OCI-LY1 (cell line): ENCODE data around the gene CCND2.

Source experiments
- H2AFZ ChIP-seq: fragments of 200-600 bp; sonication (generic), shearing (Covaris generic); 2 replicates; pipeline ENCODE4 v1.6.0; 2014; ENCODE audit warnings: antibody characterized with exemption, mild to moderate bottlenecking, low read length
- H3F3A ChIP-seq: fragments of 200-600 bp; sonication (generic), shearing (Covaris generic); 2 replicates; pipeline ENCODE4 v1.6.0; 2014; ENCODE audit warnings: mild to moderate bottlenecking, antibody characterized with exemption, low read length, moderate library complexity; ENCODE audit not compliant: insufficient read depth
- H3K27ac ChIP-seq: fragments of 200-600 bp; sonication (generic); 2 replicates; pipeline ENCODE4 v1.5.1; 2014; ENCODE audit warnings: low read length, mixed run types, mild to moderate bottlenecking, low read depth; ENCODE audit not compliant: poor library complexity, severe bottlenecking
- H3K27me3 ChIP-seq: fragments of 200-600 bp; sonication (generic); 2 replicates; pipeline ENCODE4 v1.6.0; 2014; ENCODE audit warnings: antibody characterized with exemption, mild to moderate bottlenecking, low read length, moderate library complexity; ENCODE audit not compliant: insufficient read depth
- H3K36me3 ChIP-seq: fragments of 200-600 bp; sonication (generic); 2 replicates; pipeline ENCODE4 v1.6.1; 2014; ENCODE audit warnings: mild to moderate bottlenecking, antibody characterized with exemption, low read length, moderate library complexity, mixed read lengths; ENCODE audit not compliant: insufficient read depth
- H3K4me1 ChIP-seq: fragments of 200-600 bp; sonication (generic); 2 replicates; pipeline ENCODE4 v1.5.1; 2014; ENCODE audit warnings: mild to moderate bottlenecking, low read length, moderate library complexity; ENCODE audit not compliant: insufficient read depth, severe bottlenecking
- H3K4me2 ChIP-seq: fragments of 200-600 bp; sonication (generic), shearing (Covaris generic); 2 replicates; pipeline ENCODE4 v1.6.1; 2014; ENCODE audit warnings: low read length
- H3K4me3 ChIP-seq: fragments of 200-600 bp; sonication (generic); 2 replicates; pipeline ENCODE4 v1.5.1; 2014; ENCODE audit warnings: low read length, low read depth, mild to moderate bottlenecking, mixed read lengths; ENCODE audit not compliant: poor library complexity, severe bottlenecking
- H3K79me2 ChIP-seq: fragments of 200-600 bp; shearing (Covaris generic); 2 replicates; pipeline ENCODE4 v1.6.1; 2016; ENCODE audit warnings: mixed run types, low read length, mixed read lengths; ENCODE audit not compliant: insufficient read depth
- H3K9ac ChIP-seq: fragments of 200-600 bp; sonication (generic), shearing (Covaris generic); 2 replicates; pipeline ENCODE4 v1.6.1; 2014; ENCODE audit warnings: mild to moderate bottlenecking, low read length, mixed read lengths
- H3K9me2 ChIP-seq: fragments of 200-600 bp; sonication (generic), shearing (Covaris generic); 2 replicates; pipeline ENCODE4 v1.6.1; 2014; ENCODE audit warnings: low read depth, mild to moderate bottlenecking, low read length, mixed read lengths
- H3K9me3 ChIP-seq: fragments of 200-600 bp; shearing (Covaris generic); 2 replicates; pipeline ENCODE4 v1.6.1; 2014; ENCODE audit warnings: low read length, mixed read lengths
- H4K20me1 ChIP-seq: fragments of 200-600 bp; sonication (generic), shearing (Covaris generic); 2 replicates; pipeline ENCODE4 v1.6.0; 2016; ENCODE audit warnings: mild to moderate bottlenecking, low read length; ENCODE audit not compliant: insufficient read depth
- CTCF ChIP-seq: fragments of 200-600 bp; sonication (generic), shearing (Covaris generic); IDR thresholded peaks from 2 replicates; pipeline ENCODE4 v1.5.1; 2017; ENCODE audit warnings: mild to moderate bottlenecking, antibody characterized with exemption, low read length, moderate library complexity, mixed read lengths
- EZH2 ChIP-seq: fragments of 200-600 bp; sonication (generic), shearing (Covaris generic); IDR thresholded peaks from 2 replicates; pipeline ENCODE4 v1.8.0; 2017; ENCODE audit warnings: borderline replicate concordance, mixed run types, mild to moderate bottlenecking, antibody characterized with exemption, low read length, moderate library complexity, mixed read lengths

CCND2 gene

GRCh38 chr12:4286228-4286627 is 12.7 kb downstream of the CCND2 start:
- Histone ChIP-seq H3K9me2 (no peaks in the 10 kb centered on the region), H3K27ac (no peak overlapping the region), H3K27me3 (no peaks in the 10 kb centered on the region), H3K36me3 (no peaks in the 10 kb centered on the region), H3F3A (no peaks in the 10 kb centered on the region), H2AFZ (no peak overlapping the region), H3K79me2 (no peaks in the 10 kb centered on the region), H3K4me3 (no peak overlapping the region), H4K20me1 (no peaks in the 10 kb centered on the region), H3K4me1 (no peaks in the 10 kb centered on the region), H3K9me3 (no peaks in the 10 kb centered on the region), H3K9ac (no peak overlapping the region), H3K4me2 (no peak overlapping the region)
- no peak for TF ChIP-seq EZH2
- TF ChIP-seq CTCF = no peak

- H3K9me3 ChIP-seq = no peaks in the 10 kb centered on the region
- H3K36me3 ChIP-seq = no peaks in the 10 kb centered on the region
- H4K20me1 ChIP-seq = no peaks in the 10 kb centered on the region
- H2AFZ ChIP-seq = no peak overlapping the region
- no peaks in the 10 kb centered on the region for H3K4me1 ChIP-seq
- no peaks in the 10 kb centered on the region for H3K9me2 ChIP-seq
- no peak overlapping the region for H3K4me3 ChIP-seq
- no peaks in the 10 kb centered on the region for H3K79me2 ChIP-seq
- H3F3A ChIP-seq = no peaks in the 10 kb centered on the region
- no peak overlapping the region for H3K27ac ChIP-seq
- TF ChIP-seq EZH2 = no peak
- TF ChIP-seq CTCF = no peak
- H3K9ac ChIP-seq = no peak overlapping the region
- H3K4me2 ChIP-seq = no peak overlapping the region
- H3K27me3 ChIP-seq = no peaks in the 10 kb centered on the region
These were observed 13.3 kb downstream of the CCND2 start for GRCh38 chr12:4286771-4287317.

- Histone ChIP-seq H4K20me1 (no peaks in the 10 kb centered on the region), H3K9me2 (no peaks in the 10 kb centered on the region), H3K4me3 (no peak overlapping the region), H3F3A (no peaks in the 10 kb centered on the region), H3K9ac (no peak overlapping the region), H3K9me3 (no peaks in the 10 kb centered on the region), H2AFZ (no peak overlapping the region), H3K79me2 (no peaks in the 10 kb centered on the region), H3K27me3 (no peaks in the 10 kb centered on the region; the same call in 1 of the 2 replicates), H3K4me2 (no peak overlapping the region), H3K4me1 (no peaks in the 10 kb centered on the region), H3K36me3 (no peaks in the 10 kb centered on the region), H3K27ac (no peak overlapping the region)
- TF ChIP-seq EZH2 (no peak), CTCF (no peak)
These were observed 14.0 kb downstream of the CCND2 start for GRCh38 chr12:4287325-4288211.
